ENCODE data around the gene FAM210A. TPM values are rescaled to one million over a fixed set of nuclear protein-coding genes. Genes with fewer than 3 reads are reported as not detected.

FAM210A gene, protein sequence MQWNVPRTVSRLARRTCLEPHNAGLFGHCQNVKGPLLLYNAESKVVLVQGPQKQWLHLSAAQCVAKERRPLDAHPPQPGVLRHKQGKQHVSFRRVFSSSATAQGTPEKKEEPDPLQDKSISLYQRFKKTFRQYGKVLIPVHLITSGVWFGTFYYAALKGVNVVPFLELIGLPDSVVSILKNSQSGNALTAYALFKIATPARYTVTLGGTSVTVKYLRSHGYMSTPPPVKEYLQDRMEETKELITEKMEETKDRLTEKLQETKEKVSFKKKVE
- 15.4 TPM for total RNA-seq (ENCODE audit: unreplicated experiment)
- long read RNA-seq, full-length matches to known transcripts, result 8 of 8 reads
- long read RNA-seq, partial matches to known transcripts, result 0 of 8 reads
- long read RNA-seq, other reads (novel, unspliced or antisense), result 0 of 8 reads

DNA sequence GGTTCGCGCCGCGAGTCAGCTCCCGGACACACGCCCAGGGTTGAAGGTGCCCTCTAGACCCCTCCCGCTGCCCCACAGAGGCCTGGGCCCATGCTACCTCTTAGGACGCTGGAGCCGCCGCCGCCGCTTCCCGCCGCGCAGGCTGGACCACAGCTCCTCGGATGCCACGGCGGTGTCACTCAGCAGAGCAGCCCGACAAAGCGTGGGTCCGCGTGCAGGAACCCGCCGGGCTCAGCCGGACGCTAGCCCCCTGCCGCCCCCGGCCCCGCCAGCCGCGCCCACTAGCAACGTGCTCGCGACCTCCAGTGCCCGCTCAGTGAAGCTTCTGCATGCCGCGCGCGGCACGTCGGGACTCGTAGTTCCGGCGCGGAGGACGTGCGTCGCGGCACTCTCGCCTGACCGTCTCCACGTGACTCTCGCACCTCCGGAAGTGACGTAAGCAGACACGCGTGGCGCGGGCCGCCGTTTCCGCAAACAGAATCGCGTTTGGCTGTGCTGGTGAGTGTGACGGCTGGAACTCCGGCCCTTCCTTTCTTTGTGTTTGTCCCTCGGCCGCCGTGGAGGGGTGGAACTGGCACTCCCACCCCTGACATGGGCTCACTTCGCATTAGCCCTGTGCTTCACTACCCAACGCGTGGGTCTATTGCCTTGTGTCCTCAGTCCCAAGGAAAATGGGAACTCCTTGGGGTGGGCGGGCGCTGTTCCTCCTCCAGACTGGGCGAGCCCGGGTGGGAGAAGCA, at the start of gene FAM210A, which contains the start of gene RNMT:
Gene FAM210A, minus strand, starts transcription at position 327 of the 740 bp plus-strand sequence. CDS start 44,481 bp downstream, outside the sequence.
Gene RNMT, plus strand, starts transcription at position 442 of the 740 bp plus-strand sequence. CDS start 4,845 bp downstream, outside the sequence.
- DNase-seq (ENCODE audit: low spot score), result peak; percentile 93
- no peaks in the 10 kb centered on the region for H3K9me3 Mint-ChIP-seq (ENCODE audit: unreplicated experiment)
- TF ChIP-seq, protein P1, sequence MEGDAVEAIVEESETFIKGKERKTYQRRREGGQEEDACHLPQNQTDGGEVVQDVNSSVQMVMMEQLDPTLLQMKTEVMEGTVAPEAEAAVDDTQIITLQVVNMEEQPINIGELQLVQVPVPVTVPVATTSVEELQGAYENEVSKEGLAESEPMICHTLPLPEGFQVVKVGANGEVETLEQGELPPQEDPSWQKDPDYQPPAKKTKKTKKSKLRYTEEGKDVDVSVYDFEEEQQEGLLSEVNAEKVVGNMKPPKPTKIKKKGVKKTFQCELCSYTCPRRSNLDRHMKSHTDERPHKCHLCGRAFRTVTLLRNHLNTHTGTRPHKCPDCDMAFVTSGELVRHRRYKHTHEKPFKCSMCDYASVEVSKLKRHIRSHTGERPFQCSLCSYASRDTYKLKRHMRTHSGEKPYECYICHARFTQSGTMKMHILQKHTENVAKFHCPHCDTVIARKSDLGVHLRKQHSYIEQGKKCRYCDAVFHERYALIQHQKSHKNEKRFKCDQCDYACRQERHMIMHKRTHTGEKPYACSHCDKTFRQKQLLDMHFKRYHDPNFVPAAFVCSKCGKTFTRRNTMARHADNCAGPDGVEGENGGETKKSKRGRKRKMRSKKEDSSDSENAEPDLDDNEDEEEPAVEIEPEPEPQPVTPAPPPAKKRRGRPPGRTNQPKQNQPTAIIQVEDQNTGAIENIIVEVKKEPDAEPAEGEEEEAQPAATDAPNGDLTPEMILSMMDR (IDR thresholded peaks at IDR 0.05; ENCODE audit: unreplicated experiment), result no peak
- peak within 1 kb of the TSS; percentile 99 for H3K27ac Mint-ChIP-seq (ENCODE audit: unreplicated experiment)
- peaks cover 20% of the 10 kb centered on the region for H3K4me1 Mint-ChIP-seq (ENCODE audit: unreplicated experiment)
- H3K4me3 Mint-ChIP-seq (ENCODE audit: unreplicated experiment), result peak within 1 kb of the TSS; percentile 87
- H3K27me3 Mint-ChIP-seq (ENCODE audit: unreplicated experiment), result peaks cover 12% of the 10 kb centered on the region
- peaks cover 6% of the 10 kb centered on the region for H3K36me3 Mint-ChIP-seq (ENCODE audit: low read depth, unreplicated experiment)

DNA sequence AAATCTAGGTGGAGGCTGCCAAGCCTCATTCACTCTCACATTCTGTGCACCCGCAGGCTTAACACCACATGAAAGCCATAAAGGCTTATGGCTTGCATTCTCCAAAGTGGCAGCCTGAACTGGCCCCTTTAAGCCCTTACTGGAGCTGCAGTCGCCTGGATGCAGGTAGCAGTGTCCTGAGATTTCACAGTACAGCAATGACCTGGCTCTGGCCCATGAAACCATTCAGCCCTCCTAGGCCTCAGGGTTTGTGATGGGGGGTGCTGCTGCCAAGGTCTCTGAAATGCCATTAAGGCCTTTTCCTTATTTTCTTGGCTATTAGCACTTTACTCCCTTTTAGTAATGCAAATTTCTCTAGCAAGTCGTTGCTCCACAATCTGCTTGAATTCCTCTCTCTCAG, 48.7 kb upstream of the FAM210A start:
- H3K9me3 Mint-ChIP-seq (ENCODE audit: unreplicated experiment), result no peaks in the 10 kb centered on the region
- H3K4me1 Mint-ChIP-seq (ENCODE audit: unreplicated experiment), result no peaks in the 10 kb centered on the region
- TF ChIP-seq, protein P1 (IDR thresholded peaks at IDR 0.05; ENCODE audit: unreplicated experiment), result no peak
- DNase-seq (ENCODE audit: low spot score), result no peak
- H3K36me3 Mint-ChIP-seq (ENCODE audit: low read depth, unreplicated experiment), result no peaks in the 10 kb centered on the region
- H3K4me3 Mint-ChIP-seq (ENCODE audit: unreplicated experiment), result no peak overlapping the region
- H3K27me3 Mint-ChIP-seq (ENCODE audit: unreplicated experiment), result no peaks in the 10 kb centered on the region
- H3K27ac Mint-ChIP-seq (ENCODE audit: unreplicated experiment), result no peak overlapping the region

DNA sequence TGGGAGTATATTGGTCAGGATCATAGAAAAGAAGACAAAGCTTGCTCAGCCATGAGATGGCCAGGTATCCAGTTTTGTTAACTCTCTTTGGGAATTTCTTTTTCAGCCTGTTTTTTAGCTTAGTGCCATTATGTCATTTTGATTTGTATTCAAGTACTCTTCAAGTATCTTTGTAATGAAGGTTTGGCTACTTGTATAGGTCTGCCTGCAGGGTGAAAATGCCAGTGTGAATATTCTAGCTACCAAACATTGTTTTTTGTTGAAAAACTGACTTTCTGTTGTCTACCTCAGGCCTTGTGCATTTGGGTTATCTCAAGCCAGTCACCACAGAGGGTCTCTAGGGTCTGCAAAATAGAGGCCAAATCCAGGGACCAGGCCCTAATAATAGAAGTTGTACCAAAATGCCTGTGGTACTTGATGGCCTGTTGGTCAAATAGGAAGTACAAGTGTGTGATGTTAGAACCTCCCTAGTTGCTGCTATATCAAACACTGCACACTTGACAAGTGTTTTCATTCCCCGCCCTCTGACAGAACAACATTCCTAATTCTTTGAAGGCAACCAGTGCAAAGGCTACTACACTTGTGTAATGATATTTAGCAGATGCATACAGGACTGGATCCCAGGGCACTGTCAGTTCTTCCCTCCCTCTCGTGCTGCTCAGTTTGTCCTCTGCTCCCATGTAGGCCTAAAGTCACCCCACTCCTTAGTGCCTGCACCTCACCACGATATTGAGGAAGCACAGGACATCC, 36.5 kb upstream of the FAM210A start:
- peaks cover 5% of the 10 kb centered on the region for H3K27me3 Mint-ChIP-seq (ENCODE audit: unreplicated experiment)

DNA sequence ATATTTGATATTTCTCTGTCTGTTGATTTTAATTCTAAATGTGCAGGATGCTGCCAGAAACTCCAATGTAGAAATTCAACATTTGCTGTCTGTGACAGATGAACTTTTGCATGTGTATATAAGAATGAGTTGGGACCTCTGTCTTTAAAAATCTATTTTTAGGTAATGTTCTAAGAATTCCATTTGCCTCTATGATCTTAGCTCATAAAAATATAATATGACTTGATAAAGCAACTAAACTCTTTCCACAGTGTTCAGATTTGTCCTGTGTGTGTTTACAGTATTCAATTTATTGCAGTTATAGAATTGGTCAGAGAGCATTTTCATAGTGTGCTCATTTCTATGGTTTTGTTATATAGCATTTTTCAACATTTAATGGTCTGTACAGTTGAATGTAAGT, 33.7 kb upstream of the FAM210A start:
- no peak overlapping the region for H3K27ac Mint-ChIP-seq (ENCODE audit: unreplicated experiment)
- no peaks in the 10 kb centered on the region for H3K9me3 Mint-ChIP-seq (ENCODE audit: unreplicated experiment)
- DNase-seq (ENCODE audit: low spot score), result no peak
- H3K27me3 Mint-ChIP-seq (ENCODE audit: unreplicated experiment), result peaks cover 5% of the 10 kb centered on the region
- peaks cover 45% of the 10 kb centered on the region for H3K36me3 Mint-ChIP-seq (ENCODE audit: low read depth, unreplicated experiment)
- H3K4me1 Mint-ChIP-seq (ENCODE audit: unreplicated experiment), result peaks cover 3% of the 10 kb centered on the region
- TF ChIP-seq, protein P1 (IDR thresholded peaks at IDR 0.05; ENCODE audit: unreplicated experiment), result no peak
- no peak overlapping the region for H3K4me3 Mint-ChIP-seq (ENCODE audit: unreplicated experiment)

More for the DNA sequence above, 36.5 kb upstream of the FAM210A start:
- no peak overlapping the region for H3K27ac Mint-ChIP-seq (ENCODE audit: unreplicated experiment)
- no peak for DNase-seq (ENCODE audit: low spot score)
- TF ChIP-seq, protein P1 (IDR thresholded peaks at IDR 0.05; ENCODE audit: unreplicated experiment), result no peak
- H3K4me3 Mint-ChIP-seq (ENCODE audit: unreplicated experiment), result no peak overlapping the region
- peaks cover 30% of the 10 kb centered on the region for H3K36me3 Mint-ChIP-seq (ENCODE audit: low read depth, unreplicated experiment)
- no peaks in the 10 kb centered on the region for H3K9me3 Mint-ChIP-seq (ENCODE audit: unreplicated experiment)
- H3K4me1 Mint-ChIP-seq (ENCODE audit: unreplicated experiment), result peaks cover 3% of the 10 kb centered on the region
